GM12878 (cell line): ENCODE data around the gene C19orf33. TPM values are rescaled to one million over a fixed set of nuclear protein-coding genes. Genes with fewer than 3 reads are reported as not detected.

Experiments used
- ATAC-seq: fragments of 200-7000 bp; cut with Tn5 transposase; 3 replicates; pipeline ENCODE4 v1.9.1; 2020; ENCODE audit warnings: mild to moderate bottlenecking, moderate library complexity
- BruUV-seq: library from RNA; stranded (reverse); fragments of 400-500 nt; replicated peaks from 2 replicates; lab custom pipeline; 2021; lab: Mats Ljungman, UMichigan
- CTCF ChIA-PET: fragments of 300-600 bp; sonication (Branson Sonifier 250); formaldehyde crosslinking; extraction: SDS; loops from one replicate; lab custom pipeline; 2021; ENCODE audit warnings: inconsistent platforms; lab: Yijun Ruan, JAX
- POLR2A ChIA-PET: fragments of 350-600 bp; formaldehyde crosslinking; extraction: SDS; loops from one replicate; lab custom pipeline; 2021; ENCODE audit warnings: inconsistent platforms; lab: Charles Lee
- RAD21 ChIA-PET: fragments of 300-600 bp; sonication (Branson Sonifier 250); formaldehyde crosslinking; loops from one replicate; lab custom pipeline; 2023; ENCODE audit warnings: antibody characterized with exemption; ENCODE audit not compliant: unreplicated experiment; lab: Charles Lee
- SMC1A ChIA-PET: fragments of 300-600 bp; sonication (Branson Sonifier 250); formaldehyde crosslinking; loops from one replicate; lab custom pipeline; 2023; ENCODE audit not compliant: unreplicated experiment, uncharacterized antibody; lab: Charles Lee
- DNase-seq: peaks from one replicate; pipeline ENCODE4 v3.0.0-alpha.2; 2011; ENCODE audit warnings: low read depth, low spot score
- FAIRE-seq: peaks from 3 replicates; lab custom pipeline; 2011; peaks lifted over from hg19 to GRCh38; lab: Jason Lieb, UNC
- H2AFZ ChIP-seq: 2 replicates; pipeline ENCODE4 v1.6.0; 2011; ENCODE audit warnings: low read depth, low read length, control low read depth; ENCODE audit not compliant: control insufficient read depth
- H3K27ac ChIP-seq: 2 replicates; pipeline ENCODE4 v1.5.1; 2011; ENCODE audit warnings: control low read depth; ENCODE audit not compliant: control insufficient read depth, insufficient read depth
- H3K27me3 ChIP-seq, 2 experiments: replicated peaks in 1 of 2; 2 replicates each; pipeline versions ENCODE4 v1.6.0 to v1.6.1; 2011; ENCODE audit warnings: low read length in 1 of 2; ENCODE audit not compliant: control insufficient read depth in 2 of 2, insufficient read depth in 2 of 2
- H3K36me3 ChIP-seq, 2 experiments: 2 replicates each; pipeline ENCODE4 v1.5.1; 2011; ENCODE audit warnings: low read length in 1 of 2; ENCODE audit not compliant: control insufficient read depth in 2 of 2, insufficient read depth in 2 of 2
- H3K4me1 ChIP-seq: 2 replicates; pipeline ENCODE4 v1.6.1; 2011; ENCODE audit warnings: mild to moderate bottlenecking, low read length, moderate library complexity, mixed read lengths; ENCODE audit not compliant: control insufficient read depth, insufficient read depth
- H3K4me2 ChIP-seq: 2 replicates; pipeline ENCODE4 v1.6.0; 2011; ENCODE audit warnings: control low read depth; ENCODE audit not compliant: control insufficient read depth, insufficient read depth
- H3K4me3 ChIP-seq: fragments of 200-600 bp; sonication (generic); 2 replicates; pipeline ENCODE4 v1.5.1; 2016
- H3K79me2 ChIP-seq: 2 replicates; pipeline ENCODE4 v1.6.0; 2011; ENCODE audit warnings: low read length; ENCODE audit not compliant: control insufficient read depth, insufficient read depth
- H3K9ac ChIP-seq: 2 replicates; pipeline ENCODE4 v1.8.0; 2011; ENCODE audit warnings: low read length, control low read depth, mixed read lengths; ENCODE audit not compliant: control insufficient read depth, insufficient read depth
- H3K9me3 ChIP-seq: replicated peaks from 3 replicates; pipeline ENCODE4 v1.5.1; 2011; ENCODE audit warnings: mild to moderate bottlenecking, low read length; ENCODE audit not compliant: control insufficient read depth, insufficient read depth
- H4K20me1 ChIP-seq: 2 replicates; pipeline ENCODE4 v1.6.0; 2011; ENCODE audit not compliant: control insufficient read depth, insufficient read depth
- ATF2 ChIP-seq: IDR thresholded peaks from 2 replicates; pipeline ENCODE4 v1.6.1; 2012; ENCODE audit warnings: low read length, inconsistent platforms
- CBFB ChIP-seq: IDR thresholded peaks from 2 replicates; pipeline ENCODE4 v1.6.1; 2016; ENCODE audit warnings: antibody characterized with exemption, low read depth
- CREM ChIP-seq: IDR thresholded peaks from 2 replicates; pipeline ENCODE4 v1.6.1; 2014; ENCODE audit warnings: antibody characterized with exemption, low read depth
- DPF2 ChIP-seq: fragments of 450-650 bp; IDR thresholded peaks from 2 replicates; pipeline ENCODE4 v1.6.1; 2017; ENCODE audit warnings: mild to moderate bottlenecking
- LARP7 ChIP-seq: fragments of 450-650 bp; IDR thresholded peaks from 2 replicates; pipeline ENCODE4 v1.6.1; 2017; ENCODE audit warnings: mild to moderate bottlenecking
- MEF2B ChIP-seq: fragments of 450-650 bp; IDR thresholded peaks from 2 replicates; pipeline ENCODE4 v1.6.1; 2018; ENCODE audit warnings: mild to moderate bottlenecking, moderate library complexity; ENCODE audit not compliant: partially characterized antibody, poor library complexity, severe bottlenecking
- NFIC ChIP-seq: IDR thresholded peaks from 2 replicates; pipeline ENCODE4 v1.6.1; 2012; ENCODE audit warnings: low read depth, mild to moderate bottlenecking, inconsistent platforms, low read length, moderate library complexity
- RELA ChIP-seq: fragments of 450-650 bp; IDR thresholded peaks from 2 replicates; pipeline ENCODE4 v1.8.0; 2014; ENCODE audit warnings: borderline replicate concordance; ENCODE audit not compliant: partially characterized antibody
- SMAD5 ChIP-seq: IDR thresholded peaks from 2 replicates; pipeline ENCODE4 v1.6.1; 2016; ENCODE audit warnings: antibody characterized with exemption, low read depth
- SPI1 ChIP-seq: IDR thresholded peaks from 2 replicates; pipeline ENCODE4 v1.6.1; 2011; ENCODE audit warnings: low read depth, mild to moderate bottlenecking, low read length, moderate library complexity, borderline replicate concordance; ENCODE audit not compliant: insufficient read depth
- SREBF1 ChIP-seq: IDR thresholded peaks from 2 replicates; pipeline ENCODE4 v1.6.1; 2012; ENCODE audit warnings: mild to moderate bottlenecking, low read length
- STAT1 ChIP-seq: fragments of 450-650 bp; conservative IDR thresholded peaks from 2 replicates; pipeline ENCODE4 v1.6.1; 2014; ENCODE audit warnings: antibody characterized with exemption, mild to moderate bottlenecking
- TARDBP ChIP-seq: IDR thresholded peaks from 2 replicates; pipeline ENCODE4 v1.6.1; 2016; ENCODE audit warnings: borderline replicate concordance
- TBL1XR1 ChIP-seq: IDR thresholded peaks from 2 replicates; pipeline ENCODE4 v1.6.1; 2012; ENCODE audit warnings: low read depth, low read length, improper control_type of control experiment
- USF2 ChIP-seq: IDR thresholded peaks from 2 replicates; pipeline ENCODE4 v1.6.1; 2011; ENCODE audit warnings: low read depth, low read length, improper control_type of control experiment, borderline replicate concordance
- WGBS: methylation state at CpG from one replicate; pipeline ENCODE4 v1.1.6; 2016; ENCODE audit warnings: low lambda C conversion rate; ENCODE audit not compliant: insufficient replicate concordance, insufficient coverage; ENCODE audit errors: missing lambda C conversion rate; 5-methylcytosine and 5-hydroxymethylcytosine counted together
- in situ Hi-C: fragments of 300-500 bp; cut with MboI; formaldehyde crosslinking; loops from 9 replicates; pipeline ENCODE4 v1.14.3; 2018; ENCODE audit warnings: mixed read lengths
- intact Hi-C: fragments of 100-400 bp; cut with micrococcal nuclease; formaldehyde crosslinking; loops from one replicate; pipeline ENCODE4 v1.14.2; 2022; ENCODE audit not compliant: unreplicated experiment
- polyA plus RNA-seq, 11 experiments: library from polyadenylated mRNA; depleted of rRNA in 4 of 11; unstranded in 6 of 11; stranded (reverse) in 5 of 11; fragments of >200 nt; fragmentation: Nextera tagmentation in 4 of 11; fragmentation: Illumina TruSeq in 1 of 11; extraction: Ambion mirVana in 4 of 11; extraction: Trizol in 1 of 11; gene quantifications; 1 replicate in 1 of 11; 2 replicates in 10 of 11; pipeline versions ENCODE4 v1.2.1 to v1.2.3, GENCODE V29; 2011 to 2016; ENCODE audit warnings: inconsistent platforms in 2 of 11, missing spikeins in 2 of 11, low read depth in 1 of 11
- total RNA-seq, 4 experiments: library from RNA; depleted of rRNA in 3 of 4; stranded (reverse); fragments of >200 nt in 3 of 4; fragmentation: Illumina TruSeq in 1 of 4; extraction: Trizol in 1 of 4; gene quantifications; 2 replicates each; pipeline versions ENCODE4 v1.2.1 to v1.2.3, GENCODE V29; 2013 to 2021
- TF ChIP-seq, protein P1 (sequence below), 3 experiments: IDR thresholded peaks in 2 of 3; conservative IDR thresholded peaks in 1 of 3; 2 replicates each; pipeline ENCODE4 v1.5.1; 2011; ENCODE audit warnings: low read depth in 3 of 3, low read length in 3 of 3, mild to moderate bottlenecking in 3 of 3, control low read depth in 2 of 3, moderate library complexity in 2 of 3, inconsistent platforms in 1 of 3, mixed read lengths in 1 of 3; ENCODE audit not compliant: control insufficient read depth in 2 of 3, insufficient read depth in 1 of 3; ENCODE audit errors: extremely low read depth in 1 of 3
- TF ChIP-seq, protein P2 (sequence below): fragments of 450-650 bp; IDR thresholded peaks from 2 replicates; pipeline ENCODE4 v1.6.1; 2016; ENCODE audit warnings: mild to moderate bottlenecking

C19orf33 gene
- total and polyA plus RNA-seq, 10 of the 15 experiments (the other 5 are each of a cell fraction or from before 2014, with no cell fraction given), result 0.28 to 0.45 TPM; not detected in 8

GRCh38 chr19:38315657-38316476 lies 11.8 kb downstream of the C19orf33 start, which contains the start of gene YIF1B:
Gene YIF1B, minus strand, starts transcription at chr19:38315947. Its CDS starts 30 bp downstream, at chr19:38315917.
- Histone ChIP-seq H2AFZ (peak within 1 kb of the TSS; percentile 94), H3K9ac (peak within 1 kb of the TSS; percentile 86), H3K36me3 (no peaks in the 10 kb centered on the region), H3K27ac (peak within 1 kb of the TSS; percentile 80), H3K9me3 (no peaks in the 10 kb centered on the region), H3K79me2 (peaks cover 4% of the 10 kb centered on the region), H3K4me3 (peak within 1 kb of the TSS; percentile 90), H3K4me2 (peak within 1 kb of the TSS; percentile 70), H3K27me3 (no peaks in the 10 kb centered on the region; a peak in 1 of 4 replicates), H4K20me1 (no peaks in the 10 kb centered on the region), H3K4me1 (peaks cover 3% of the 10 kb centered on the region; the same call in 1 of the 2 replicates)
- SMC1A ChIA-PET, result interaction anchor here (0.6 kb wide), 1 partner anchor 118 kb away, joined by 3 read pairs; no protein-coding TSS in a partner anchor
- CTCF ChIA-PET, result interaction anchor here (0.6 kb wide), 1 partner anchor 40 kb away, joined by 3 read pairs; no protein-coding TSS in a partner anchor
- DNase-seq, result peak; percentile 83
- ATAC-seq, result peak; percentile 98
- POLR2A ChIA-PET, result no interaction called here
- 1% methylated on average over 43 of the region's 64 CpGs for WGBS
- no TSS peak for BruUV-seq
- peak; percentile 98 for FAIRE-seq
- intact Hi-C loops (loop anchor here (5.0 kb wide), 1 partner anchor 74 kb away; no protein-coding TSS in a partner anchor), in situ Hi-C loops (no loop called here)
- RAD21 ChIA-PET, result no interaction called here
- no peak for TF ChIP-seq RELA
- no peak for TF ChIP-seq STAT1
- no peak for TF ChIP-seq CREM
- TF ChIP-seq, protein P1, sequence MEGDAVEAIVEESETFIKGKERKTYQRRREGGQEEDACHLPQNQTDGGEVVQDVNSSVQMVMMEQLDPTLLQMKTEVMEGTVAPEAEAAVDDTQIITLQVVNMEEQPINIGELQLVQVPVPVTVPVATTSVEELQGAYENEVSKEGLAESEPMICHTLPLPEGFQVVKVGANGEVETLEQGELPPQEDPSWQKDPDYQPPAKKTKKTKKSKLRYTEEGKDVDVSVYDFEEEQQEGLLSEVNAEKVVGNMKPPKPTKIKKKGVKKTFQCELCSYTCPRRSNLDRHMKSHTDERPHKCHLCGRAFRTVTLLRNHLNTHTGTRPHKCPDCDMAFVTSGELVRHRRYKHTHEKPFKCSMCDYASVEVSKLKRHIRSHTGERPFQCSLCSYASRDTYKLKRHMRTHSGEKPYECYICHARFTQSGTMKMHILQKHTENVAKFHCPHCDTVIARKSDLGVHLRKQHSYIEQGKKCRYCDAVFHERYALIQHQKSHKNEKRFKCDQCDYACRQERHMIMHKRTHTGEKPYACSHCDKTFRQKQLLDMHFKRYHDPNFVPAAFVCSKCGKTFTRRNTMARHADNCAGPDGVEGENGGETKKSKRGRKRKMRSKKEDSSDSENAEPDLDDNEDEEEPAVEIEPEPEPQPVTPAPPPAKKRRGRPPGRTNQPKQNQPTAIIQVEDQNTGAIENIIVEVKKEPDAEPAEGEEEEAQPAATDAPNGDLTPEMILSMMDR (IDR thresholded peaks at IDR 0.05 in 2 of 3, conservative IDR thresholded peaks at IDR 0.05 in 1 of 3; ENCODE audit: control insufficient read depth in 2 of 3, extremely low read depth in 1 of 3, insufficient read depth in 1 of 3, low read depth in 3 of 3, low read length in 3 of 3), result no peak
- TF ChIP-seq ATF2, result no peak
- no peak for TF ChIP-seq SPI1
- TF ChIP-seq SMAD5, result no peak
- no peak for TF ChIP-seq TARDBP
- TF ChIP-seq USF2, result no peak
- TF ChIP-seq LARP7, result peak; percentile 59; the same call in 1 of the 2 replicates
- no peak for TF ChIP-seq SREBF1
- TF ChIP-seq, protein P2, sequence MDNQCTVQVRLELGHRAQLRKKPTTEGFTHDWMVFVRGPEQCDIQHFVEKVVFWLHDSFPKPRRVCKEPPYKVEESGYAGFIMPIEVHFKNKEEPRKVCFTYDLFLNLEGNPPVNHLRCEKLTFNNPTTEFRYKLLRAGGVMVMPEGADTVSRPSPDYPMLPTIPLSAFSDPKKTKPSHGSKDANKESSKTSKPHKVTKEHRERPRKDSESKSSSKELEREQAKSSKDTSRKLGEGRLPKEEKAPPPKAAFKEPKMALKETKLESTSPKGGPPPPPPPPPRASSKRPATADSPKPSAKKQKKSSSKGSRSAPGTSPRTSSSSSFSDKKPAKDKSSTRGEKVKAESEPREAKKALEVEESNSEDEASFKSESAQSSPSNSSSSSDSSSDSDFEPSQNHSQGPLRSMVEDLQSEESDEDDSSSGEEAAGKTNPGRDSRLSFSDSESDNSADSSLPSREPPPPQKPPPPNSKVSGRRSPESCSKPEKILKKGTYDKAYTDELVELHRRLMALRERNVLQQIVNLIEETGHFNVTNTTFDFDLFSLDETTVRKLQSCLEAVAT, result 0 out of 2 replicates have a peak, but pooled peaks have one; percentile 17
- no peak for TF ChIP-seq MEF2B
- TF ChIP-seq TBL1XR1, result no peak
- no peak for TF ChIP-seq NFIC
- peak; percentile 56; the same call in 1 of the 2 replicates for TF ChIP-seq DPF2
- no peak for TF ChIP-seq CBFB
